Measurements from ENCODE around the gene CAMK2A.

CAMK2A gene

DNA sequence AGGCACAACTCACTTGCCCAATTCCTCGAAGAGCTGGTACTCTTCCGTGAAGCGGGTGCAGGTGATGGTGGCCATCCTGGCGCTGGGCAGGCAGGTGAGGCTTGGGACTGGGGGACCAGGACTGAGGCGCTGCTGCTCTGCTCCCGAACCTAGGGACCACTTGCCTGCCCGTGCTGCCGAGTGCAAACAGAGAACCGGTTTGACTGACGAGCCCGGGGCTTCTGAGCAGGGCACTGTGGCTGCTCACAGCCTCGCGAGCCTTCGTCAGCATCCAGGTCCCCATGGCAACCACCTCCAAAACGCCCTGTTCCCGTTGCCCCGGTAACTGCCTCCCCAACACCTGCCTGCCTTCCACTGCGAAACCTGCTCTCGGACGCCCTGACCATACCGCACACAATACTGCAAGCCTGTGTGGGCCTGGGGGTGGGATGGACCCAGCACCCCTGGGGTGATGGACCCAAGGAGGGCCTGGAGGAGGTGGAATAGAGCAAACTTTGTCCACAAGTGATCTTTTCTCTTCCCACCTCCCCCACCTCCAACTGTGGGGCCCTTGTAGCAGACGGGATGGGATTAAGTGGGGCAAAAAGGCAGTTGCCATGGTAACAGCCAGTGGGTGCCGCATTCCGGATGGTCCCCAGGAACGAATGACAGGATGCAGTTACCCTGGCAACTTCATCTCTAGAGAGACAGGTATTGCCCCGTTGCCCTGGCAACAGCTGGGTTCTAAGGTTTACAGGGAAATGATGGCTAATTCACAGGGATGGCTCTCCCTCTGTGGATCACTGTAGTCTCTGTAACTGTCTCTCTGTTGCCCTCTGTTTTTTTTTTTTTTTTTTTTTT lies at the start of gene CAMK2A:
TSS of gene CAMK2A (minus strand) at position 223 of the 840 bp plus-strand sequence. CDS start at position 75, 148 bp downstream.
- DNase-seq (ENCODE audit: low read depth in 2 of 2) = no peak

DNA sequence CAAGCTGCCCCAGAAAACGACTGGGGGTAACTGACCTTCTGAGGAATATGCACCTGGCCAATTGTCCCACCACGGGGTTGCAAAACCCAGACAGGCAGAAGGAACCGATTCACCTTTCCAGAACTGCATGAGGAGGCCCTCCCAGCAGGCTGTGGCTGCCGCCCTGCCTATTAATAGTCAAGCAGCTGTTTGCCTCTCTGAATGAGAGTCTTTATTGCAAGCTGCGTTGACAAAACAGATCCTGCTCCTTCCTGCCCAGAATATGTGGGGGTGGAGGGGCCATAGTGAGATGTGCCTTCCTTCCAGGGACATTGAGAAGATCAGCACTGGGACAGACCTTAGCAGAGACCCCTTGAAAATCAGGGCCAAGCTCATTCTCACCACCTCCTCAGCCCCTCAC lies 49.6 kb upstream of the CAMK2A start:
- DNase-seq (ENCODE audit: low read depth in 2 of 2) = no peak

GRCh38 chr5:150338546-150338945 lies 49.0 kb upstream of the CAMK2A start:
- no peak for DNase-seq (ENCODE audit: low read depth in 2 of 2)

DNA sequence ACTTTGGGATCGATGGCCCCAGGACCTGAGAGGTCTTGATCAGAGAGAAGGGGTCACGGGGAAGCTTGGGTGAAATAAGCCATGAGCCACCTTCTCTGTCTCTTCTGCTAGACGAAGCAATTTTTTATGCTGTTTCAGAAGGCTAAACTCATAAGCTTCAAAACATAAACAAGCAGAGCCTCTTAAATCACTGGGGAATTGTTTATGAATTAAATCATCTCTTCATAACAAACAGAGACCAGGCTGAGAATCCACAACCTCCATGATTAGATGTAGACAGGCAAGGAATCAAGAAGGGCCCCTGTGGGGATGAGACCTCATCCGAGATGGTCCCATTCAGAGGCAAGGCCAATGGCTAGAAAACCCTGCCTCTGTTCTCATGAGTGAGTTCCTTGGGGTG lies 46.2 kb upstream of the CAMK2A start:
- no peak for DNase-seq (ENCODE audit: low read depth in 2 of 2)

GRCh38 chr5:150333400-150333799 lies 43.8 kb upstream of the CAMK2A start:
- DNase-seq (ENCODE audit: low read depth in 2 of 2) = no peak

DNA sequence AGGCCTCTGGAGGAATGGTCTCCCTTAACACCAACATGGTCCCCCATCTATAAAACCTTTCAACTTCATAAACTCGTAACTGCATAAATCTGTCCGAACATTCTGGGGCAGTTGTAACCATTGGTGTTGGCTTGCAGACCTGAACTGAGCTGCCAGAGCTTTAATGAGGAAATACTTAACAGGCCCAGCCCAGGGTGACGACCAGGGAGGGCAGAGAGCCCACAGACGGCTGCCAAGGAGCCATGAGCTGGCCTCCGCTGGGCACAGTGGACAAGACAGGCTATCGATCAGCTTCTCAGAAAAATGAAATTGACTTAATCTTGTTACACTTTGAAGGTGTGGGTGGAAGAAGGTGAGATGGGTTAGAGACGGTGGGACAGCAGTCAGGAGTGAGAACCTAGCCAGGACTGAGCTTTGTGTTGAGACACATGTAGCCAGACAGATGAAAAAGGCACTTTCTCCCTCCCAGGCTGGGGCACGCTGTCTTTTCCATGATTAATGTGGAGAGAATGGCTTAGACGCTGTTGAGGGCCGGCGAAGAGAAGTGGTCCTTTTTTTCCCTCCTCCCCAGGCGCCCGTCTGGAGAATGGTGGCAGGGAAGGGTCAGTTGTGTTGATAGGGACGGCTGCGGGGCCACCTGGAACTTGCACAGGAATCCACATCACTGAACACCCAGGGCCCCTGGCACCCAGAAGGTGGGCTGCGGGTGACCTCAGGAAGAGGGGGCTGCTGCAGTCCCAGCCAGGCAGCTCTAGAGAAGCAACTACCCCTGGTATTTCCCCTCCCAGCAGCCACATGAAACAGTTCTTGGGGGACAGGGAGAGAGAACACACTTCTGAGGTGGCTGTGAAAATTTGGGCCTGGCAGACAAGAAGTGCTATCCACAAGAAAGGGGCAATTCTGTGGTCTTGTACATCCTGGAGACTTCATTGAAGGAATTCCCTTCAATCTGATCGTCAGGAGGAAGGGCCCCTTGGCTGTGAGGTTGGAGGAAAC lies 40.6 kb upstream of the CAMK2A start:
- DNase-seq (ENCODE audit: low read depth in 2 of 2) = no peak

- no peak for DNase-seq (ENCODE audit: low read depth in 2 of 2)
These were observed 39.5 kb upstream of the CAMK2A start for GRCh38 chr5:150329038-150329437.

DNA sequence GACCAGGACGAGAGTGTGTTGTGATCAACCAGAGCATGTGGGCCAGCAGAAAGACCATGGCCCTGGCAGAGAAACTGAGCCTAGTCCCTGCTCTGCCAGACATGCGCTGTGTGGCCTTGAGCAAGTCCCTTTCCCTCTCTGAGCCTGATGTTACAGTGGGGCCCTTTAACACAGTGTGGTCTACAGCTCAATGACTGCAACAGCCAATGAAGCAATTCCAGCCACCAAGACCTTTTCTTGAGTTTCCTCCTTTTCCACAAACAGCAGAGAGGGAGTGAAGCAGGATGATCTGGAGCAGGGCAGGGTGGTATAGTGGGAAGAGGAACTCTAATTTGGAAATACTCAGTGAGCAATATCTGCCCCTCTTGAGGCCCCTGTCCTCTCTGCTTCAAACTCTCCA lies 38.9 kb upstream of the CAMK2A start:
- no peak for DNase-seq (ENCODE audit: low read depth in 2 of 2)

GRCh38 chr5:150327139-150327538 lies 37.6 kb upstream of the CAMK2A start:
- no peak for DNase-seq (ENCODE audit: low read depth in 2 of 2)

- no peak for DNase-seq (ENCODE audit: low read depth in 2 of 2)
These were observed 37.1 kb upstream of the CAMK2A start for GRCh38 chr5:150326707-150327106.

GRCh38 chr5:150325426-150325825 lies 35.9 kb upstream of the CAMK2A start:
- no peak for DNase-seq (ENCODE audit: low read depth in 2 of 2)

GRCh38 chr5:150323819-150324218 lies 34.2 kb upstream of the CAMK2A start:
- no peak for DNase-seq (ENCODE audit: low read depth in 2 of 2)

DNA sequence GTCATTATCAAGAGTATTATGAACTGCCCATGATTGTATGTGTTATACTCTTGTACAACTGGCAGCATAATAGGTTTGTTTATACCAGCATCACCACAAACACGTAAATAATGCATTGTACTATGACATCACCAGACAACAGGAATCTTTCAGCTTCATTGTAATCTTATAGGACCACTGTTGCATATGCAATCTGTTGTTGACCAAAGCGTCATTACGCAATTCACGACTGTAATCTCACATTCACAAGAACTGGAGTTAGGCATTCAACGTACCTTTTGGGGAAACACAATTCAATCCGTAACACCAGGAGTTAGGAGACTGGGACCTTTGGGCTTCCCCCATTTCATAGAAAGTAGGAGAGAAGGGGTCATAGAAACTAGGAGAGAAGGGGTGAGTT lies 33.5 kb upstream of the CAMK2A start:
- no peak for DNase-seq (ENCODE audit: low read depth in 2 of 2)

GRCh38 chr5:150322202-150322601 lies 32.6 kb upstream of the CAMK2A start:
- no peak for DNase-seq (ENCODE audit: low read depth in 2 of 2)

- DNase-seq (ENCODE audit: low read depth in 2 of 2) = no peak
These were observed 32.2 kb upstream of the CAMK2A start for GRCh38 chr5:150321784-150322183.

GRCh38 chr5:150321211-150321610 lies 31.6 kb upstream of the CAMK2A start:
- no peak for DNase-seq (ENCODE audit: low read depth in 2 of 2)

- no peak for DNase-seq (ENCODE audit: low read depth in 2 of 2)
These were observed 30.6 kb upstream of the CAMK2A start for GRCh38 chr5:150320044-150320613.

DNA sequence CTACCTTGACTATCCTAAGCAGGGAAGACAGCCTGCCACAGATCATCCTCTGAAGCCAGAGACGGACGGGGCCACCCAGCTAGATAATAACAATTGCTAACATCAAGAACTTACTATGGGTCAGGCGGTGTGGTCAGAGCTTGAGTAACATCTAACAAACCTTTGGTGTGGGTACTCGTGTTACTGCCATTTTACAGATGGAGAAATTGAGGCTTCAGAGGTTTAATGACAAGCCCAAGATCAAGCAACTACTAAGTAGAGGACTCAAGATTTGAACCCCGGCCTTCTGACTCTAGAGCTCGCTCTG lies 29.9 kb upstream of the CAMK2A start:
- no peak for DNase-seq (ENCODE audit: low read depth in 2 of 2)

DNA sequence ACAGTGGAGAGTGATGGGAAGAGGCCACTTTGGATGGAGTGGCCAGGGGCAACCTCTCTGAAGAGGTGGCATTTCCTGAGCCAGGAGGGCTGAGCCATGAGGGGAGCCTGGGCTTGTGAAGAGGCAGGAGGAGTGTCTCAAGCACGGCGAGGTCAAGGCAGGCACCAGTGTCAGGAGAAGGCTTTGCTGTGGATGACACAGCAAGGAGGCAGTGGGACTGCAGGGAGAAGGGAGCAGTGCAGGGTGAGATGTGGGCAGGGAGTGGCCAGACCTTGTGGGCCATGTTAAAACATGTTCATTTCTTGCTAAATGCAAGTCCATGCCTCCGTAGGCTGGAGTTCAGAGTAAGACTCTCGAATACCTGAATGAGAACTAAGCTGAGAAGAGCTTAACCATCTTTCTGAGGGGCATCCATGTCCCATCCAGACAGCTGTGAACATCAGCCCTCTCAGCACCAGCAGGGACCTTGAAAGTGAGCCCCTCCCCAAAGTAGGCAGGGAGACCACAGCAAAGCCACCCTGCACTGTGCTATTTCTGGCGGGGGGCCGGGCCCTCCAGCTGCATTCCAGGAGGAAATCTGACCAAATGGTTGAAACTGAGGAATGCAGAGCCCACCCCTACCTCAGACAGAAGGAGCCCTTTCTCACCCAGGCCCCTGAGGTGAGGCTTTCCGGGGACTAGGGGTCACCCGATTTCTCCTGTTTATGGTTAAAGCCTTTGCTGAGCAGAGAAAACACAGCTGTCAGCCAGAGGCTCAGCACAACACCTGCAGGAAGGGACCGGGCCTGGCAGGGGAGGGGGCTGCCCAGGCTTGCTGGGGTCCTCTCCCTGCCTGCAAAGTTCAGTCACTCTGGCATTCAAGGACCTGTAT lies 29.3 kb upstream of the CAMK2A start:
- no peak for DNase-seq (ENCODE audit: low read depth in 2 of 2)

DNA sequence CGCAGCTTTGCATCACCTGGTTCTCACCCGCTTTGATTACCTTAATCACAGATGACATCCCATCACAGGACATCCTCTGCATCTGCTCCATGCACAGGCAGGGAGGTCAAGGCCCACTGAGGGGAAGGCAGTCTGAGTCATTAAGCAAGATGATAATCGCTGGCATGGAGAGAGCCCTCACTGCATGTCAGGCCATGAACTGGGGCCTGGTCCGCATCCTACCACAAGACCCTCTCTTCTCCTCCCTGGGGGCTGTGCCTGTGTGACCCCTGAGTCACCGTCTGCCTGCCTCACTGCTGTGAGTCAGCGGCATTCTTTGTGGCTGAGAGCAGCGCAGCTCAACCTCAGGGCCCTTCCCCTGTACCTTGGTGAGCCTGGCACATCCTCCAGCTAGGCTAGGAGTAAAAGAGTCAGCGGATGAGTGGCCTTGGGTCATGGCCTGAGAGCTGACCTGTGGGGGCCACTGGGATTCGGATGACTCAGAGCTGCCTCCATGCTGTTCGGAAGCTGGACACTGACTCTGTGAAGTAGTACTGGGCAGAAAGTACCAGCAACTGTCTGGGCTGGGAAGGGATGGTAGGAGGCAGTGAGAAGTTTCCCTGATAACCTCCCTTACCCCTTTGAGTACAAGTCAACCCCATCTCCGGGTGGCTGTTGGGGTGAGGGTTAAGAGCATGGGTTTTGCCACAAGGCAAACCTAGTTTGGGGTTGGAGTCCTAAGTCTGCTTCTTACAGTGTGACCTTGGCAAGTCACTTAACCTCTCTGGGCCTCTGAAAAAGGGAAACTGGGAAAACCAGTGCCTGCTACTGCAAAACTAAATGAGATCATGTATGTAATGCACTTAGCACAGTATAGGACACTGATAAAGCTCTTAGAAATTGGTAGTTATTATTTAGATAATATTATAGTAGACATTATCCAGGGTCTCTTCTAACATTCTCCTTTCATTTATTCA lies 27.8 kb upstream of the CAMK2A start:
- DNase-seq (ENCODE audit: low read depth in 2 of 2) = no peak

All from stimulated activated CD8-positive, alpha-beta memory T cell treated with anti-CD3 and anti-CD28 coated beads, Interleukin-7, amount 100 ng/mL, for 1 hour (primary cell).